Upper lobe of left lung (tissue), 4 donors: ENCODE results near the gene ZPBP.

Experiments
- CTCF ChIP-seq, 6 experiments: fragments of 450-650 bp in 4 of 6; fragments of 200-600 bp in 2 of 6; sonication (generic) in 2 of 6; IDR thresholded peaks; one replicate each; pipeline ENCODE4 v1.5.1; 2016 to 2019; ENCODE audit warnings: antibody characterized with exemption in 6 of 6
- EP300 ChIP-seq, 4 donors: sonication (generic); formaldehyde crosslinking; IDR thresholded peaks; one replicate each; pipeline ENCODE4 v1.5.1; 2017; ENCODE audit warnings: antibody characterized with exemption in 4 of 4, control low read depth in 2 of 4
- POLR2A ChIP-seq, 4 donors: fragments of 450-650 bp; IDR thresholded peaks; one replicate each; pipeline ENCODE4 v1.5.1; 2016 to 2017; ENCODE audit warnings: antibody characterized with exemption in 4 of 4, mild to moderate bottlenecking in 2 of 4
- POLR2AphosphoS5 ChIP-seq, 2 donors: sonication (generic); formaldehyde crosslinking; IDR thresholded peaks; one replicate each; pipeline ENCODE4 v1.5.1; 2017; ENCODE audit warnings: antibody characterized with exemption in 2 of 2

GRCh38 chr7:49893131-49893530 is 199.9 kb downstream of the ZPBP start:
- TF ChIP-seq EP300 (IDR thresholded peaks at IDR 0.05) (no peak), CTCF (IDR thresholded peaks at IDR 0.05) (no peak), POLR2A (IDR thresholded peaks at IDR 0.05) (no peak), POLR2AphosphoS5 (IDR thresholded peaks at IDR 0.05) (no peak)
